ENCODE results near the gene BARX1.

BARX1 gene

GRCh38 chr9:93955981-93956784 is 1.0 kb upstream of the BARX1 start:
- FAIRE-seq = no peak
- DNase-seq (ENCODE audit: insufficient read length) = no peak
- TF ChIP-seq TAF1 (IDR thresholded peaks at IDR 0.05; ENCODE audit: borderline replicate concordance, low read depth, low read length) (no peak), POLR2AphosphoS5 (IDR thresholded peaks at IDR 0.05; ENCODE audit: low read depth, low read length) (no peak), POLR2A (IDR thresholded peaks at IDR 0.05; ENCODE audit: low read depth, low read length) (no peak)

GRCh38 chr9:93954434-93955061 is 607 bp downstream of the BARX1 start:
- DNase-seq (ENCODE audit: insufficient read length) (no peak), FAIRE-seq (no peak)
- TF ChIP-seq POLR2A (IDR thresholded peaks at IDR 0.05; ENCODE audit: low read depth, low read length) = no peak
- no peak for TF ChIP-seq POLR2AphosphoS5 (IDR thresholded peaks at IDR 0.05; ENCODE audit: low read depth, low read length)
- no peak for TF ChIP-seq TAF1 (IDR thresholded peaks at IDR 0.05; ENCODE audit: borderline replicate concordance, low read depth, low read length)

- TF ChIP-seq POLR2AphosphoS5 (IDR thresholded peaks at IDR 0.05; ENCODE audit: low read depth, low read length) (no peak), POLR2A (IDR thresholded peaks at IDR 0.05; ENCODE audit: low read depth, low read length) (no peak), TAF1 (IDR thresholded peaks at IDR 0.05; ENCODE audit: borderline replicate concordance, low read depth, low read length) (no peak)
- FAIRE-seq (no peak), DNase-seq (ENCODE audit: insufficient read length) (no peak)
These were observed 1.4 kb downstream of the BARX1 start for GRCh38 chr9:93953496-93954433.

- DNase-seq (ENCODE audit: insufficient read length) (no peak), FAIRE-seq (no peak)
- TF ChIP-seq POLR2A (IDR thresholded peaks at IDR 0.05; ENCODE audit: low read depth, low read length) (no peak), TAF1 (IDR thresholded peaks at IDR 0.05; ENCODE audit: borderline replicate concordance, low read depth, low read length) (no peak), POLR2AphosphoS5 (IDR thresholded peaks at IDR 0.05; ENCODE audit: low read depth, low read length) (no peak)
These were observed 2.2 kb downstream of the BARX1 start for GRCh38 chr9:93952784-93953495.

GRCh38 chr9:93952119-93952783 is 2.9 kb downstream of the BARX1 start:
- FAIRE-seq = no peak
- DNase-seq (ENCODE audit: insufficient read length) = no peak
- no peak for TF ChIP-seq TAF1 (IDR thresholded peaks at IDR 0.05; ENCODE audit: borderline replicate concordance, low read depth, low read length)
- TF ChIP-seq POLR2AphosphoS5 (IDR thresholded peaks at IDR 0.05; ENCODE audit: low read depth, low read length) = no peak
- no peak for TF ChIP-seq POLR2A (IDR thresholded peaks at IDR 0.05; ENCODE audit: low read depth, low read length)

GRCh38 chr9:93951655-93952118 is 3.5 kb downstream of the BARX1 start:
- no peak for FAIRE-seq
- no peak for DNase-seq (ENCODE audit: insufficient read length)
- no peak for TF ChIP-seq POLR2A (IDR thresholded peaks at IDR 0.05; ENCODE audit: low read depth, low read length)
- no peak for TF ChIP-seq POLR2AphosphoS5 (IDR thresholded peaks at IDR 0.05; ENCODE audit: low read depth, low read length)
- TF ChIP-seq TAF1 (IDR thresholded peaks at IDR 0.05; ENCODE audit: borderline replicate concordance, low read depth, low read length) = no peak

GRCh38 chr9:93950619-93951601 is 4.2 kb downstream of the BARX1 start:
- no peak for DNase-seq (ENCODE audit: insufficient read length)

GRCh38 chr9:93949694-93950449 is 5.3 kb downstream of the BARX1 start:
- DNase-seq (ENCODE audit: insufficient read length) = no peak
- no peak for FAIRE-seq
- TF ChIP-seq POLR2AphosphoS5 (IDR thresholded peaks at IDR 0.05; ENCODE audit: low read depth, low read length) (no peak), TAF1 (IDR thresholded peaks at IDR 0.05; ENCODE audit: borderline replicate concordance, low read depth, low read length) (no peak), POLR2A (IDR thresholded peaks at IDR 0.05; ENCODE audit: low read depth, low read length) (no peak)

More at GRCh38 chr9:93950619-93951601, 4.2 kb downstream of the BARX1 start:
- no peak for FAIRE-seq
- TF ChIP-seq TAF1 (IDR thresholded peaks at IDR 0.05; ENCODE audit: borderline replicate concordance, low read depth, low read length) (no peak), POLR2AphosphoS5 (IDR thresholded peaks at IDR 0.05; ENCODE audit: low read depth, low read length) (no peak), POLR2A (IDR thresholded peaks at IDR 0.05; ENCODE audit: low read depth, low read length) (no peak)
